SK-N-SH (cell line): ENCODE data around the gene TNFAIP1. TPM values are rescaled to one million over a fixed set of nuclear protein-coding genes. Genes with fewer than 3 reads are reported as not detected.

ENCODE experiments used
- CTCF ChIA-PET: fragments of 300-600, 350-600 bp; formaldehyde crosslinking; extraction: SDS; loops from one replicate; lab custom pipeline; 2021; lab: Yijun Ruan, JAX
- POLR2A ChIA-PET: fragments of 350-600 bp; sonication (Branson Sonifier 250); formaldehyde crosslinking; extraction: SDS; loops from one replicate; lab custom pipeline; 2020; ENCODE audit warnings: antibody characterized with exemption, inconsistent platforms; lab: Yijun Ruan, JAX
- DNase-seq: peaks from one replicate; pipeline ENCODE4 v3.0.0; 2012
- H2AFZ ChIP-seq: fragments of 200-600 bp; sonication (generic); 2 replicates; pipeline ENCODE4 v1.8.1; 2016; ENCODE audit warnings: antibody characterized with exemption, mild to moderate bottlenecking, low read depth
- H3F3A ChIP-seq: fragments of 200-600 bp; sonication (generic); replicated peaks from 2 replicates; pipeline ENCODE3; 2016; ENCODE audit warnings: antibody characterized with exemption, mild to moderate bottlenecking; ENCODE audit not compliant: insufficient read depth
- H3K27ac ChIP-seq, 2 experiments: fragments of 200-500 bp in 1 of 2; fragments of 200-600 bp in 1 of 2; sonication (Bioruptor generic) in 1 of 2; sonication (generic), shearing (Covaris generic) in 1 of 2; 2 replicates each; pipeline versions ENCODE4 v1.5.1 to v1.6.1; 2014 to 2016; ENCODE audit warnings: low read depth in 2 of 2, inconsistent platforms in 1 of 2, low read length in 1 of 2, mild to moderate bottlenecking in 1 of 2, mixed read lengths in 1 of 2
- H3K27me3 ChIP-seq: fragments of 200-600 bp; sonication (generic), shearing (Covaris generic); 2 replicates; pipeline ENCODE4 v1.6.1; 2016; ENCODE audit warnings: mixed run types; ENCODE audit not compliant: insufficient read depth
- H3K36me3 ChIP-seq, 2 experiments: fragments of 200-500 bp in 1 of 2; fragments of 200-600 bp in 1 of 2; sonication (Bioruptor generic) in 1 of 2; sonication (generic) in 1 of 2; replicated peaks in 1 of 2; 2 replicates each; pipeline versions ENCODE3 to v1.5.1; 2014 to 2016; ENCODE audit warnings: low read length in 1 of 2, mild to moderate bottlenecking in 1 of 2; ENCODE audit not compliant: insufficient read depth in 2 of 2, control insufficient read depth in 1 of 2
- H3K4me1 ChIP-seq, 2 experiments: fragments of 200-500 bp in 1 of 2; fragments of 200-600 bp in 1 of 2; sonication (Bioruptor generic) in 1 of 2; sonication (generic), shearing (Covaris generic) in 1 of 2; 2 replicates each; pipeline versions ENCODE4 v1.5.1 to v1.6.1; 2014 to 2016; ENCODE audit warnings: low read depth in 1 of 2, low read length in 1 of 2, mixed run types in 1 of 2; ENCODE audit not compliant: insufficient read depth in 2 of 2, control insufficient read depth in 1 of 2
- H3K4me2 ChIP-seq: fragments of 200-600 bp; sonication (generic), shearing (Covaris generic); 2 replicates; pipeline ENCODE4 v1.6.1; 2017; ENCODE audit warnings: mixed run types
- H3K4me3 ChIP-seq, 2 experiments: fragments of 200-500 bp in 1 of 2; fragments of 200-600 bp in 1 of 2; sonication (Bioruptor generic) in 1 of 2; sonication (generic), shearing (Covaris generic) in 1 of 2; 2 replicates each; pipeline versions ENCODE4 v1.5.1 to v1.8.1; 2014 to 2016; ENCODE audit warnings: low read depth in 2 of 2, inconsistent platforms in 1 of 2, low read length in 1 of 2, mild to moderate bottlenecking in 1 of 2, mixed read lengths in 1 of 2, moderate library complexity in 1 of 2
- H3K79me2 ChIP-seq: fragments of 200-600 bp; sonication (generic); 2 replicates; pipeline ENCODE4 v1.8.1; 2017; ENCODE audit warnings: mild to moderate bottlenecking; ENCODE audit not compliant: insufficient read depth
- H3K9ac ChIP-seq: fragments of 200-600 bp; sonication (generic); 2 replicates; pipeline ENCODE4 v1.6.1; 2017; ENCODE audit warnings: mixed run types
- H3K9me2 ChIP-seq: fragments of 200-600 bp; sonication (generic); 2 replicates; pipeline ENCODE4 v1.6.1; 2017; ENCODE audit warnings: mixed run types
- H3K9me3 ChIP-seq: fragments of 200-600 bp; sonication (generic); 2 replicates; pipeline ENCODE4 v1.6.1; 2017; ENCODE audit warnings: mixed run types, mild to moderate bottlenecking, moderate library complexity
- H4K20me1 ChIP-seq: fragments of 200-600 bp; sonication (generic); 2 replicates; pipeline ENCODE4 v1.6.1; 2017; ENCODE audit warnings: mild to moderate bottlenecking, mixed run types; ENCODE audit not compliant: insufficient read depth
- CTCF ChIP-seq: fragments of 200-600 bp; sonication (generic); IDR thresholded peaks from 2 replicates; pipeline ENCODE4 v1.6.1; 2017; ENCODE audit warnings: antibody characterized with exemption, mild to moderate bottlenecking, moderate library complexity
- ELF1 ChIP-seq: IDR thresholded peaks from 2 replicates; pipeline ENCODE4 v1.4.0; 2012
- EP300 ChIP-seq, 2 experiments: IDR thresholded peaks; 2 replicates each; pipeline versions ENCODE4 v1.4.0 to v1.6.1; 2012; ENCODE audit warnings: borderline replicate concordance in 1 of 2, low read depth in 1 of 2, low read length in 1 of 2
- FOSL2 ChIP-seq: IDR thresholded peaks from 2 replicates; pipeline ENCODE4 v1.4.0; 2012; ENCODE audit warnings: low read depth, mild to moderate bottlenecking, moderate library complexity, borderline replicate concordance
- FOXJ3 ChIP-seq: sonication (generic); formaldehyde crosslinking; IDR thresholded peaks from 2 replicates; pipeline ENCODE4 v1.5.1; 2020; ENCODE audit warnings: mild to moderate bottlenecking, missing genetic modification reagents
- GATA2 ChIP-seq: sonication (generic); formaldehyde crosslinking; IDR thresholded peaks from 2 replicates; pipeline ENCODE4 v1.5.0; 2020; ENCODE audit warnings: mild to moderate bottlenecking, missing genetic modification reagents
- MXI1 ChIP-seq: IDR thresholded peaks from 2 replicates; pipeline ENCODE4 v1.6.1; 2012; ENCODE audit warnings: mild to moderate bottlenecking, low read depth, low read length, improper control_type of control experiment
- PBX3 ChIP-seq: IDR thresholded peaks from 2 replicates; pipeline ENCODE4; 2012
- POLR2AphosphoS5 ChIP-seq: IDR thresholded peaks from 2 replicates; pipeline ENCODE4 v1.6.1; 2012; ENCODE audit warnings: low read depth, low read length
- RXRA ChIP-seq: IDR thresholded peaks from 2 replicates; pipeline ENCODE4 v1.4.0; 2012; ENCODE audit warnings: low read depth, mild to moderate bottlenecking, borderline replicate concordance
- SMC3 ChIP-seq: IDR thresholded peaks from 2 replicates; pipeline ENCODE4 v1.6.1; 2012; ENCODE audit warnings: low read depth, low read length, improper control_type of control experiment
- TAF1 ChIP-seq: IDR thresholded peaks from 2 replicates; pipeline ENCODE4 v1.6.1; 2012; ENCODE audit warnings: low read depth, mild to moderate bottlenecking, low read length, moderate library complexity, borderline replicate concordance
- TCF12 ChIP-seq: IDR thresholded peaks from 2 replicates; pipeline ENCODE4 v1.4.0; 2012
- TEAD4 ChIP-seq: IDR thresholded peaks from 2 replicates; pipeline ENCODE4 v1.4.0; 2012; ENCODE audit warnings: mild to moderate bottlenecking, borderline replicate concordance; ENCODE audit not compliant: insufficient read depth
- YY1 ChIP-seq: IDR thresholded peaks from 2 replicates; pipeline ENCODE4 v1.4.0; 2012; ENCODE audit warnings: low read depth, mild to moderate bottlenecking
- WGBS: methylation state at CpG from one replicate; pipeline ENCODE4 v1.1.6; 2017; ENCODE audit warnings: low lambda C conversion rate; 5-methylcytosine and 5-hydroxymethylcytosine counted together
- polyA plus RNA-seq, 3 experiments: library from polyadenylated mRNA; depleted of rRNA; stranded (reverse); fragments of >200 nt; gene quantifications; 2 replicates each; pipeline ENCODE4 v1.2.3, GENCODE V29; 2012
- TF ChIP-seq, protein P1 (sequence below): IDR thresholded peaks from 2 replicates; pipeline ENCODE4 v1.6.1; 2012; ENCODE audit warnings: mild to moderate bottlenecking, low read depth, low read length, moderate library complexity
- TF ChIP-seq, protein P2 (sequence below): fragments of 150-350 bp; IDR thresholded peaks from 2 replicates; pipeline ENCODE4 v1.6.1; 2016; ENCODE audit warnings: mild to moderate bottlenecking, low read depth, low read length
- TF ChIP-seq, protein P3 (sequence below): IDR thresholded peaks from 2 replicates; pipeline ENCODE4 v1.4.0; 2012; ENCODE audit warnings: low read depth

Gene TNFAIP1
- polyA plus RNA-seq, 1 of the 3 experiments (the other 2 are of a cell fraction), result 52.0 TPM

DNA sequence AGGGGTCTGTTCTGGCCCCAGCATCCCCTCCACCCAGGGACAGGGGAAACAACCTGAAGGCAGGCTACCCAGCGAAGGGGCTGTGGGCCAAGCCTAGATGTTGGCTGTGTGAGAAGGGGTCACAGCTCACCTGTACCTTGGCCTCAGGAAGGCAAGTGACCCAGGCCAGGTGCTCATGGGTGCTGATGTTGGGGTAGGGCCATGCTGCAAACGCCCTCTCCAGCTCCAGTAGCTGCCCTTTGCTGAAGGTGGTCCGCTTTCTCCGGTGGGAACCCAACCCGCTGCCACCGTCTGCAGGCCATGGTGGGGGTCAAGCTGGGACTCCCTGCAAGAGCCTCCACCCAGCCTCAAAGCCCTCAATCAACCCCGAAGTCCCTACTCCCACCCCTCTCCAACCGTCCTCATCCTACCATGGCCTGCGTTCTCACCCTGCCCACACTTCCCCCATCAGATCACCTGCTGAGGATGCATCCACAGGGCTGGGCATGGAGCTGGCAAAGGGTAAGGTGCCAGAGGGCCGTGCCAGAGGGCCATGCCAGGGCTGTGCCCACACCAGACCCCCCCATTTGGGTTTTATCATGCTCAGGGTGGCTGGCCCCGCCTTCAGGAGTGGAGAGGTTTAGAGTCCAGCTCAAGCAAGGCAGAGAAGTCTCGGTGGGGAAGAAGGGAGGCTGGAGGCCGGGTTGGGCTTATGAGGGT lies 29.3 kb downstream of the TNFAIP1 start, which contains the start of gene SEBOX:
SEBOX (minus strand) TSS at position 535 of the 699 bp plus-strand sequence; CDS start at position 487, 48 bp downstream.
- TF ChIP-seq MXI1 (no peak), EP300 (IDR thresholded peaks at IDR 0.05; ENCODE audit: borderline replicate concordance in 1 of 2, low read depth in 1 of 2, low read length in 1 of 2) (no peak), FOXJ3 (CRISPR knock-in tag) (no peak), POLR2AphosphoS5 (no peak), PBX3 (no peak), FOSL2 (no peak), TEAD4 (no peak), RXRA (no peak), SMC3 (no peak), GATA2 (CRISPR knock-in tag) (no peak), ELF1 (no peak), TAF1 (no peak), YY1 (no peak), TCF12 (no peak), CTCF (no peak)
- TF ChIP-seq, protein P1, sequence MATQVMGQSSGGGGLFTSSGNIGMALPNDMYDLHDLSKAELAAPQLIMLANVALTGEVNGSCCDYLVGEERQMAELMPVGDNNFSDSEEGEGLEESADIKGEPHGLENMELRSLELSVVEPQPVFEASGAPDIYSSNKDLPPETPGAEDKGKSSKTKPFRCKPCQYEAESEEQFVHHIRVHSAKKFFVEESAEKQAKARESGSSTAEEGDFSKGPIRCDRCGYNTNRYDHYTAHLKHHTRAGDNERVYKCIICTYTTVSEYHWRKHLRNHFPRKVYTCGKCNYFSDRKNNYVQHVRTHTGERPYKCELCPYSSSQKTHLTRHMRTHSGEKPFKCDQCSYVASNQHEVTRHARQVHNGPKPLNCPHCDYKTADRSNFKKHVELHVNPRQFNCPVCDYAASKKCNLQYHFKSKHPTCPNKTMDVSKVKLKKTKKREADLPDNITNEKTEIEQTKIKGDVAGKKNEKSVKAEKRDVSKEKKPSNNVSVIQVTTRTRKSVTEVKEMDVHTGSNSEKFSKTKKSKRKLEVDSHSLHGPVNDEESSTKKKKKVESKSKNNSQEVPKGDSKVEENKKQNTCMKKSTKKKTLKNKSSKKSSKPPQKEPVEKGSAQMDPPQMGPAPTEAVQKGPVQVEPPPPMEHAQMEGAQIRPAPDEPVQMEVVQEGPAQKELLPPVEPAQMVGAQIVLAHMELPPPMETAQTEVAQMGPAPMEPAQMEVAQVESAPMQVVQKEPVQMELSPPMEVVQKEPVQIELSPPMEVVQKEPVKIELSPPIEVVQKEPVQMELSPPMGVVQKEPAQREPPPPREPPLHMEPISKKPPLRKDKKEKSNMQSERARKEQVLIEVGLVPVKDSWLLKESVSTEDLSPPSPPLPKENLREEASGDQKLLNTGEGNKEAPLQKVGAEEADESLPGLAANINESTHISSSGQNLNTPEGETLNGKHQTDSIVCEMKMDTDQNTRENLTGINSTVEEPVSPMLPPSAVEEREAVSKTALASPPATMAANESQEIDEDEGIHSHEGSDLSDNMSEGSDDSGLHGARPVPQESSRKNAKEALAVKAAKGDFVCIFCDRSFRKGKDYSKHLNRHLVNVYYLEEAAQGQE, result no peak
- TF ChIP-seq, protein P2, sequence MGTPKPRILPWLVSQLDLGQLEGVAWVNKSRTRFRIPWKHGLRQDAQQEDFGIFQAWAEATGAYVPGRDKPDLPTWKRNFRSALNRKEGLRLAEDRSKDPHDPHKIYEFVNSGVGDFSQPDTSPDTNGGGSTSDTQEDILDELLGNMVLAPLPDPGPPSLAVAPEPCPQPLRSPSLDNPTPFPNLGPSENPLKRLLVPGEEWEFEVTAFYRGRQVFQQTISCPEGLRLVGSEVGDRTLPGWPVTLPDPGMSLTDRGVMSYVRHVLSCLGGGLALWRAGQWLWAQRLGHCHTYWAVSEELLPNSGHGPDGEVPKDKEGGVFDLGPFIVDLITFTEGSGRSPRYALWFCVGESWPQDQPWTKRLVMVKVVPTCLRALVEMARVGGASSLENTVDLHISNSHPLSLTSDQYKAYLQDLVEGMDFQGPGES, result no peak
- TF ChIP-seq, protein P3, sequence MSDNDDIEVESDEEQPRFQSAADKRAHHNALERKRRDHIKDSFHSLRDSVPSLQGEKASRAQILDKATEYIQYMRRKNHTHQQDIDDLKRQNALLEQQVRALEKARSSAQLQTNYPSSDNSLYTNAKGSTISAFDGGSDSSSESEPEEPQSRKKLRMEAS, result no peak
- Histone ChIP-seq H3K9me3 (no peaks in the 10 kb centered on the region), H3K4me3 (no peak within 1 kb of the TSS), H2AFZ (no peak within 1 kb of the TSS), H3K9ac (no peak within 1 kb of the TSS), H3K4me1 (peaks cover 0 to 2% of the 10 kb centered on the region in 2 experiments; a peak in 1 of 4 replicates), H3K27me3 (no peaks in the 10 kb centered on the region), H3K36me3 (peaks cover 11 to 38% of the 10 kb centered on the region in 2 experiments), H3K4me2 (no peak within 1 kb of the TSS), H3F3A (peaks cover 7% of the 10 kb centered on the region), H3K9me2 (no peaks in the 10 kb centered on the region), H4K20me1 (no peaks in the 10 kb centered on the region), H3K27ac (no peak within 1 kb of the TSS), H3K79me2 (no peaks in the 10 kb centered on the region)
- DNase-seq, result no peak
- POLR2A ChIA-PET, result no interaction called here
- WGBS, result 94% methylated on average over 11 of the region's 13 CpGs
- CTCF ChIA-PET, result no interaction called here
